GM12872 (cell line): Measurements from ENCODE around the gene SDC1.

Experiments used
- TF ChIP-seq, protein P1 (sequence below): IDR thresholded peaks from 3 replicates; pipeline ENCODE4 v1.5.1; 2011; ENCODE audit warnings: low read depth, mild to moderate bottlenecking, low read length, moderate library complexity; ENCODE audit not compliant: insufficient read depth

Gene SDC1

DNA sequence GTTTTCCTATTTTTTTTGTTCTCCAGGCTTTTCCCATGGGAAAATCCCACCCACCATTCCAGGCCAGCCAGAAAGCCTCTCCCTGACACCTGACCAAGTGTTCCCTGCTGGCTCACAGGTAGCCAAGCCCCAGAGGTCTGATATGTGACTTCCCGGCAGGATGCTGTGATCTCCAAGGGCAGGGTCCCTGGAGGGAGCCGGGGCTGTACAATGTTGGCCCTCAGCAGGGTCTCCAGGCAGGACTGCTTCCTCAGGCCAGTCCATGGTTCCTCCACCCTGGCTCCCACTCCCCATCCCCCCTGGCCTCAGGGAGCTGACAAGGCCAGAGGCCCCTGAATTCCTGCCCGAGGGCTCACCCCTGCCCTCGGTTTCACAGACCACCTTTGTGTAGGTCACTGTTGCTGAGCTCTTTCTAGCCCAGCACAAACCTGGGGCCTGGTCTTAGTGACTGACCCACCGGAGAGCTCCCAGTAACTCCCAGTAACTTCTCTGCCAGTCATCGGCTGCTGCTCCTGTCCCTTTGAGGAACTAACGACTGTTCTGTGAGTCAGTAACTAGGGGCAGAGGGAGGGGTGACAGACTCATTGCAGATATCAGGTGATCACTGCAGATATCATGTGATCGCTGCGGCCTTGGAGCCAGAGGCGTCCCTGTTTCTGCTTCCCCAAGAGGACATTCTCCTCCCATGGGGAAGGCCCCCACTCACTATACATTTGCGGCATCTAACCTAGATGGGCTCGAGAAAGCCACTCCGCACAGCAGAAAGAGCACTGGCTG, 38.7 kb downstream of the SDC1 start:
- TF ChIP-seq, protein P1, sequence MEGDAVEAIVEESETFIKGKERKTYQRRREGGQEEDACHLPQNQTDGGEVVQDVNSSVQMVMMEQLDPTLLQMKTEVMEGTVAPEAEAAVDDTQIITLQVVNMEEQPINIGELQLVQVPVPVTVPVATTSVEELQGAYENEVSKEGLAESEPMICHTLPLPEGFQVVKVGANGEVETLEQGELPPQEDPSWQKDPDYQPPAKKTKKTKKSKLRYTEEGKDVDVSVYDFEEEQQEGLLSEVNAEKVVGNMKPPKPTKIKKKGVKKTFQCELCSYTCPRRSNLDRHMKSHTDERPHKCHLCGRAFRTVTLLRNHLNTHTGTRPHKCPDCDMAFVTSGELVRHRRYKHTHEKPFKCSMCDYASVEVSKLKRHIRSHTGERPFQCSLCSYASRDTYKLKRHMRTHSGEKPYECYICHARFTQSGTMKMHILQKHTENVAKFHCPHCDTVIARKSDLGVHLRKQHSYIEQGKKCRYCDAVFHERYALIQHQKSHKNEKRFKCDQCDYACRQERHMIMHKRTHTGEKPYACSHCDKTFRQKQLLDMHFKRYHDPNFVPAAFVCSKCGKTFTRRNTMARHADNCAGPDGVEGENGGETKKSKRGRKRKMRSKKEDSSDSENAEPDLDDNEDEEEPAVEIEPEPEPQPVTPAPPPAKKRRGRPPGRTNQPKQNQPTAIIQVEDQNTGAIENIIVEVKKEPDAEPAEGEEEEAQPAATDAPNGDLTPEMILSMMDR: no peak

DNA sequence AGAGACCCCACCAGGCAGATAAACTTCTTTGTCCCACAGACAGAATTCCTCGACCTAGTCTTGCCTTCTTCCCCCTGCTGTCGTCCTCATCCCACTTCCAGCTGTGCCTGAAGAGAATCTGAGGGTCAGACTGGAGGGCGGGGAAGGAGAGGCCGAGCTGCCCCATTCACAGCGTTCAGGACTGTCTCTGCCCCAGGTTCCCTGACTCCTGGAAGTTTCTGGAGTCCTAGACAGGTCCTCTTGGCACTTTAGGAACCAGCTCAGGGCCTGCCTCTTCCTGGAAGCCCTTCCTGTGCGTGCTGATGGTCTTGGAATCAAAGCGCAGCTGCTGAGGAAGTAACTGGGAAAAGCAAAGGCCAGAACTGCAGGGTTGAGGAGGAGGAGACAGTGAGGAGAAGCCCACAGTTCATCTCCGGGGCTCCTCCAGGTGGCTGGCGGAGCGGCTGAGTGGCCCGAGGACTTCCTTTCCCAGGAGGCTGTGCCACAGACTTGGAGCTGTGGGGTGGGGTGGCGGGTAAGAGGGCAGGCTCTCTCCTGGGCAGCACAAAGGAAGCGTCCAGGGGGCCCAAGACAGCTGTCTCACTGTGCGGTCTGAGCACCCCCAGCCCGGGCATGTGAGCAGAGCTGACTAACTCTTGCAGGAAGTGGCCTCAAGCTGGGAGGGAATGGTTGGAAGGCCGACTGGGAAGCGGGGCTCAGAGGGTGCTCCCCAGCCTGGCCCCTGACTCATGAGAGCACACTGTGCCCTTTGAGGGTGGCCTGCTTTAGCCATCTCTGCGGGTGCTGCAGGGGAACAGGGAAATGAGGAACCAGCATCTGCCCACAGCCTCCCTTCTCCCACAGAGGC, 39.5 kb downstream of the SDC1 start:
- TF ChIP-seq, protein P1: no peak

DNA sequence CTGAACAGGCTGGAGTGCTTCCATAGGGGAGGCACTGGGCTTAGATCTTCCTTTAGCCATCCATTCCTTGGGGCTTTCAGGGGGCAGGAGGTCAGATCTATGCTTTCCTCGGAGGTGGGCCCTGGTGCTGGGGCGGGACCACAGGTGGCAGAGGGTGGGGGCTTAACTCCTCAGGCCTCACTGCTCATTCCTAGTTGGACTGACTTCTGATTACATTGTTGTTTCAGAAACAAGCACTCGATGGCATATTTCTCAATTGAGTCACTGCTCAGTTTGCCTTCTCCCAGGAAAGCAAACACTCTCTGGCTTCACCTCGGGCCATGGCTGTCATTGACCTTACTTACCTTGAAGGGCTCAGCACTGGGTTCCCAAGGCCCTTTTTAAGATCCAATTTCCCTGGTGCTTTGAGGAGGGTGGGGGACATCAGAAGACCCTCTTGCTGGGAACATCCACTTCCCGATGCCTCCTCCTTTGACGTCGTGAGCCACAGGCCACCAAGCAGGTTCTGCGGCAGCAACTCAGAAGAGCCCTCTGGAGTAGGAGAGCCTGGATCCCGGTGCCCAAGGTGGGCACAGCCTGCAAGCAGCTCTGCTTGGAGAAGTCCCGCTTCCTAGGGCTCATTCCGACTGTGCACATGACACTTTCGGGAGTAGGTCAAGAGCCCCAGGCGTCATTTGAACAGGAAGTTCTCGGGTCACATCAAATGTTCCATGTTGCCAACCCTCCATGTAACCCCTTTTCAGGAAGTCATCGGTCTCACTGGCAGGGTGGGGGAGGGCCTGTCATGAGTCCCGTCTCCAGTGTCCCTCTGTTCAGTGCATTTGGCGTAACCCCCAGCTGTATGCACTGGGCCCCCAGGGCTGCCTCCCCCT, 40.6 kb downstream of the SDC1 start:
- TF ChIP-seq, protein P1: no peak

DNA sequence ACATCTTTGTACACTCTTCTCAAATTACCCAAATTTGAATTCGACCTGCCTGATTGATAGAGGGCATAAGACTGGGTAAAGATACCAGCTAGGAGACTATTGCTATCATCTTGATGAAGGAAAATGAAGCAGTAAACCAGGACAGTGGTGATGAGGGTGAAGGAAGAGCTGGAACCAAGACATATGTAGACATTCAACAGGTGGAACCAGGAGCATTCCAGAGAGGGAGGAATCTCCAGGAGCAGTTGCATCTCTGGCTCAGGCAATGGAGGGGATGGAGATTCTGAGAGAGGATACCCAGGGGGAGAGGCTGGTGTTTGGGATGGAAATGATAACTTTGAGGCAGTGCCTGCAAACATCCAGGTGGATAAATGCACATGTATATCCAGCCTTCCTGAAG, 41.6 kb downstream of the SDC1 start:
- TF ChIP-seq, protein P1: no peak

DNA sequence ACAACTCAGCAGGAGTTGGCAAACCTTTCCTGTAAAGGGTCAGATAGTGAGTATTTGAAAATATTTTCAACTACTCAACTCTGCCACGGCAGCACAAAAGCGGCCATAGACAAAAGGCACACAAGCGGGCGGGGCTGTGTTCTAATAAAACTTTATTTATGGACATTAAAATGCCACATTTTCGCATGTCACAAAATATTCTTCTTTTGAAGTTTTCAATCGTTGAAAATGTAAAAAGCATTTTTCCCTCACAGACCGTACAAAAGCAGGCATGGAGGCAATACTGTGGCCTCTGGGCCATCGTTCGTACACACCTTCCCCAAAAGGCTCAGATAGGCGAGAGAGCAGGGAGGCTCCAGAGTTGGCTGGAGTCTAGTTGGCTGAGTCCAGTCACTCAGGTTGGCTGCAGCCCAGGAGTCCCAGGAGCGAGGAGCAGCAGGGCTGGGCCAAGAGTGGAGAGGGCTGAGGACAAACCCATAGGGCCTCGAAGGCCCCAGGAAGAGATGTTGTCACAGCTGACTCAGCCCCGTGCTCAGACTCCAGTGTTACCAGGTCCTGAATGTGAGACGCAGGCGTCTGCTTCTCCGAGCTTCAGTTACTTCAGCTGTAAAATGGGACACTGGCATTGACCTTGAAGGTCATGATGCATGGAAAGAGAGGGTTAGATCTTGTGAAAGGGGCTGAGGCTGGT, 42.5 kb downstream of the SDC1 start:
- TF ChIP-seq, protein P1: no peak

DNA sequence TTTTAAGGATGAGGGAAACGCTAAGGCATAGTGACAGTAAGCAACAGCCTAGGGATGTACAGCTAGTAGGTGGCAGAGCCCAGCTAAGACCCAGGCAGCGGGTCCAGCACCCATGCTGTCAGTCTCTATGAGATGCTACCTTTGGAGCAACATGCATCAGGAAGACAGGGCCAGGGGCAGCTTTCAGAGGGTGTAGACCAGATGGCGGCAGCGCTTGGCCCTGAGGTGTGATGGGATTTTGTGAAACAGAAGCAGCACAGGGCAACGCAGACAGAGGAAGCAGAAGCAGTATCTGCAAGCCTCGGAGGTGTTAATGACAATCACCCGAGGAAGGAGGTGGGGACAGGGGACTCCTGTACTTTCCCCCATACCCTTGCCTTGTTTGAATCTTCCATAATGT, 43.2 kb downstream of the SDC1 start:
- TF ChIP-seq, protein P1: no peak
